ENCODE measurements around the gene TAF7. TPM values are rescaled to one million over a fixed set of nuclear protein-coding genes. Genes with fewer than 3 reads are reported as not detected.

The TAF7 gene
- total RNA-seq, 1 experiment from 2014 or later: 40.9 TPM

DNA sequence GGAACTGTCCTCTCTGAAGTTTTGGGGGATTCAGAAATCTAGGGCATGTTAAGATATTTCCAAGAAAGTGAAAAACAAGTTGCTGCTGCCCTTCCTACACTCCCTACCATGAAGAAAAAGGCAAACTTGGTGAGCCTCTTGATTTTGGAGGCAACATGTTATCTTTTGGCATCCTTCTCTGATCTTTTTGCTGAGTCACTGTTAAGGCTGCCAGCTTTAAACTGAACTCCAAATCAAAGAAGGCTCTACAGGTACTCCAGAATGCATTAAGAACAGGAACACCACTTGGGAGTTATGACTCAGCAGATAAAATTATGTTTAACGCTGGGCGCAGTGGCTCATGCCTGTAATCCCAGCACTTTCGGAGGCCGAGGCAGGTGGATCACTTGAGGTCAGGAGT is 51.4 kb downstream of the TAF7 start:
- TF ChIP-seq JUND (IDR thresholded peaks at IDR 0.05) (no peak), EGR1 (IDR thresholded peaks at IDR 0.05; ENCODE audit: low read depth) (no peak), SIN3A (IDR thresholded peaks at IDR 0.05; ENCODE audit: low read depth) (no peak), POLR2A (IDR thresholded peaks at IDR 0.05; ENCODE audit: borderline replicate concordance, extremely low read depth, insufficient read depth, insufficient read length) (no peak), ZNF274 (IDR thresholded peaks at IDR 0.05; ENCODE audit: low read depth, low read length) (no peak), SRF (IDR thresholded peaks at IDR 0.05; ENCODE audit: low read depth) (no peak), RAD21 (IDR thresholded peaks at IDR 0.05; ENCODE audit: low read depth) (no peak), TCF7L2 (IDR thresholded peaks at IDR 0.05; ENCODE audit: borderline replicate concordance, extremely low read depth, insufficient read depth, insufficient read length) (no peak), ELF1 (IDR thresholded peaks at IDR 0.05; ENCODE audit: borderline replicate concordance, low read depth) (no peak), EZH2phosphoT487 (IDR thresholded peaks at IDR 0.05; ENCODE audit: borderline replicate concordance) (no peak), SP1 (IDR thresholded peaks at IDR 0.05; ENCODE audit: low read depth) (no peak), FOSL1 (IDR thresholded peaks at IDR 0.05; ENCODE audit: low read depth) (no peak)
- TF ChIP-seq, protein P1, sequence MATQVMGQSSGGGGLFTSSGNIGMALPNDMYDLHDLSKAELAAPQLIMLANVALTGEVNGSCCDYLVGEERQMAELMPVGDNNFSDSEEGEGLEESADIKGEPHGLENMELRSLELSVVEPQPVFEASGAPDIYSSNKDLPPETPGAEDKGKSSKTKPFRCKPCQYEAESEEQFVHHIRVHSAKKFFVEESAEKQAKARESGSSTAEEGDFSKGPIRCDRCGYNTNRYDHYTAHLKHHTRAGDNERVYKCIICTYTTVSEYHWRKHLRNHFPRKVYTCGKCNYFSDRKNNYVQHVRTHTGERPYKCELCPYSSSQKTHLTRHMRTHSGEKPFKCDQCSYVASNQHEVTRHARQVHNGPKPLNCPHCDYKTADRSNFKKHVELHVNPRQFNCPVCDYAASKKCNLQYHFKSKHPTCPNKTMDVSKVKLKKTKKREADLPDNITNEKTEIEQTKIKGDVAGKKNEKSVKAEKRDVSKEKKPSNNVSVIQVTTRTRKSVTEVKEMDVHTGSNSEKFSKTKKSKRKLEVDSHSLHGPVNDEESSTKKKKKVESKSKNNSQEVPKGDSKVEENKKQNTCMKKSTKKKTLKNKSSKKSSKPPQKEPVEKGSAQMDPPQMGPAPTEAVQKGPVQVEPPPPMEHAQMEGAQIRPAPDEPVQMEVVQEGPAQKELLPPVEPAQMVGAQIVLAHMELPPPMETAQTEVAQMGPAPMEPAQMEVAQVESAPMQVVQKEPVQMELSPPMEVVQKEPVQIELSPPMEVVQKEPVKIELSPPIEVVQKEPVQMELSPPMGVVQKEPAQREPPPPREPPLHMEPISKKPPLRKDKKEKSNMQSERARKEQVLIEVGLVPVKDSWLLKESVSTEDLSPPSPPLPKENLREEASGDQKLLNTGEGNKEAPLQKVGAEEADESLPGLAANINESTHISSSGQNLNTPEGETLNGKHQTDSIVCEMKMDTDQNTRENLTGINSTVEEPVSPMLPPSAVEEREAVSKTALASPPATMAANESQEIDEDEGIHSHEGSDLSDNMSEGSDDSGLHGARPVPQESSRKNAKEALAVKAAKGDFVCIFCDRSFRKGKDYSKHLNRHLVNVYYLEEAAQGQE (IDR thresholded peaks at IDR 0.05; ENCODE audit: low read depth): no peak
- TF ChIP-seq, protein P2, sequence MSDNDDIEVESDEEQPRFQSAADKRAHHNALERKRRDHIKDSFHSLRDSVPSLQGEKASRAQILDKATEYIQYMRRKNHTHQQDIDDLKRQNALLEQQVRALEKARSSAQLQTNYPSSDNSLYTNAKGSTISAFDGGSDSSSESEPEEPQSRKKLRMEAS (IDR thresholded peaks at IDR 0.05): no peak
- TF ChIP-seq, protein P3, sequence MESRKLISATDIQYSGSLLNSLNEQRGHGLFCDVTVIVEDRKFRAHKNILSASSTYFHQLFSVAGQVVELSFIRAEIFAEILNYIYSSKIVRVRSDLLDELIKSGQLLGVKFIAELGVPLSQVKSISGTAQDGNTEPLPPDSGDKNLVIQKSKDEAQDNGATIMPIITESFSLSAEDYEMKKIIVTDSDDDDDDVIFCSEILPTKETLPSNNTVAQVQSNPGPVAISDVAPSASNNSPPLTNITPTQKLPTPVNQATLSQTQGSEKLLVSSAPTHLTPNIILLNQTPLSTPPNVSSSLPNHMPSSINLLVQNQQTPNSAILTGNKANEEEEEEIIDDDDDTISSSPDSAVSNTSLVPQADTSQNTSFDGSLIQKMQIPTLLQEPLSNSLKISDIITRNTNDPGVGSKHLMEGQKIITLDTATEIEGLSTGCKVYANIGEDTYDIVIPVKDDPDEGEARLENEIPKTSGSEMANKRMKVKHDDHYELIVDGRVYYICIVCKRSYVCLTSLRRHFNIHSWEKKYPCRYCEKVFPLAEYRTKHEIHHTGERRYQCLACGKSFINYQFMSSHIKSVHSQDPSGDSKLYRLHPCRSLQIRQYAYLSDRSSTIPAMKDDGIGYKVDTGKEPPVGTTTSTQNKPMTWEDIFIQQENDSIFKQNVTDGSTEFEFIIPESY (IDR thresholded peaks at IDR 0.05; ENCODE audit: extremely low read depth, insufficient replicate concordance, low read length): no peak

More for the DNA sequence above, 51.4 kb downstream of the TAF7 start:
- no peak overlapping the region for H3K27ac ChIP-seq (ENCODE audit: low read depth, low read length)
- no peaks in the 10 kb centered on the region for H3K79me2 ChIP-seq (ENCODE audit: insufficient read depth, low read length)
- H3K9me3 ChIP-seq (ENCODE audit: control insufficient read depth in 1 of 2, insufficient read depth in 1 of 2, low read depth in 1 of 2, low read length in 2 of 2): peaks cover 10 to 16% of the 10 kb centered on the region in 2 experiments; a peak in 2 of 4 replicates
- no peaks in the 10 kb centered on the region for H3K4me1 ChIP-seq (ENCODE audit: control insufficient read depth in 1 of 2, insufficient read depth in 2 of 2, low read length in 2 of 2)
- intact Hi-C loops (cut with micrococcal nuclease): no loop called here
- ChIA-PET RAD21 (ENCODE audit: low non-redundant PET in 1 of 2, low total read pairs in 2 of 2, uncharacterized antibody in 2 of 2, unreplicated experiment in 2 of 2) (no interaction called here), POLR2A (no interaction called here), CTCF (no interaction called here)
- no peaks in the 10 kb centered on the region for H3K36me3 ChIP-seq (ENCODE audit: control insufficient read depth in 1 of 2, insufficient read depth in 2 of 2, low read length in 2 of 2)
- H2AFZ ChIP-seq (ENCODE audit: low read depth, low read length, poor library complexity, severe bottlenecking): no peak overlapping the region
- H3K4me2 ChIP-seq (ENCODE audit: low read length): no peak overlapping the region
- DNase-seq (ENCODE audit: low read depth, low spot score) (no peak), ATAC-seq (no peak)
- H3K9ac ChIP-seq (ENCODE audit: low read length): no peak overlapping the region
- H3K27me3 ChIP-seq (ENCODE audit: insufficient read depth, low read length): no peaks in the 10 kb centered on the region
- H3K4me3 ChIP-seq (replicated peaks in 1 of 2; ENCODE audit: low read depth in 1 of 2, low read length in 2 of 2): no peak overlapping the region
- BruUV-seq (replicated peaks): no TSS peak
- H4K20me1 ChIP-seq (ENCODE audit: insufficient read depth): no peaks in the 10 kb centered on the region
- H3K9me2 ChIP-seq (ENCODE audit: insufficient read depth): no peaks in the 10 kb centered on the region
